Immature natural killer cell (primary cell): ENCODE data around the gene TRAM2. TPM values are rescaled to one million over a fixed set of nuclear protein-coding genes. Genes with fewer than 3 reads are reported as not detected.

Experiments
- DNase-seq, 3 donors: peaks; one replicate each; pipeline ENCODE4 v3.0.0; 2022; ENCODE audit warnings: mixed read lengths in 1 of 3
- H3K27ac Mint-ChIP-seq, 6 donors: one replicate each; pipeline ENCODE4 v1.8.0; 2020; ENCODE audit warnings: mixed read lengths in 6 of 6, mild to moderate bottlenecking in 5 of 6, inconsistent platforms in 4 of 6, moderate library complexity in 3 of 6
- H3K27me3 Mint-ChIP-seq, 3 donors: one replicate each; pipeline ENCODE4 v1.8.0; 2020 to 2021; ENCODE audit warnings: low read depth in 3 of 3, mild to moderate bottlenecking in 3 of 3, mixed read lengths in 3 of 3, moderate library complexity in 3 of 3, inconsistent platforms in 1 of 3
- H3K36me3 Mint-ChIP-seq, 3 donors: one replicate each; pipeline ENCODE4 v1.8.0; 2020; ENCODE audit warnings: mixed read lengths in 3 of 3, inconsistent platforms in 2 of 3, mild to moderate bottlenecking in 2 of 3
- H3K4me1 Mint-ChIP-seq, 2 donors: one replicate each; pipeline ENCODE4 v1.8.0; 2020; ENCODE audit warnings: inconsistent platforms in 2 of 2, mild to moderate bottlenecking in 2 of 2, mixed read lengths in 2 of 2, moderate library complexity in 1 of 2
- H3K4me3 Mint-ChIP-seq, 5 donors: one replicate each; pipeline ENCODE4 v1.8.0; 2020; ENCODE audit warnings: mild to moderate bottlenecking in 5 of 5, mixed read lengths in 5 of 5, inconsistent platforms in 3 of 5, moderate library complexity in 3 of 5
- H3K9me3 Mint-ChIP-seq, 6 donors: one replicate each; pipeline ENCODE4 v1.8.0; 2020; ENCODE audit warnings: mild to moderate bottlenecking in 6 of 6, mixed read lengths in 6 of 6, inconsistent platforms in 4 of 6, moderate library complexity in 3 of 6
- polyA plus RNA-seq, 3 donors: library from polyadenylated mRNA; unstranded; fragments of 300-500 nt; fragmentation: Illumina TruSeq; gene quantifications; one replicate each; pipeline ENCODE4 v1.2.3, GENCODE V29; 2021

Gene TRAM2
- polyA plus RNA-seq, 3 donors from 2014 or later = 1.7 to 7.0 (median 4.4) TPM

- peak overlapping the region in 1 of 6 donors; percentile 0 for H3K27ac Mint-ChIP-seq
Measured at GRCh38 chr6:52519618-52520017, 57.2 kb downstream of the TRAM2 start.

GRCh38 chr6:52518279-52518945, 58.4 kb downstream of the TRAM2 start:
- Mint-ChIP-seq H3K9me3 (no peaks in the 10 kb centered on the region), H3K27me3 (peaks cover 0 to 2% (median 0%) of the 10 kb centered on the region in 3 donors), H3K4me3 (no peak overlapping the region), H3K4me1 (peaks cover 10 to 31% of the 10 kb centered on the region in 2 donors), H3K36me3 (peaks cover 17 to 44% (median 28%) of the 10 kb centered on the region in 3 donors), H3K27ac (peak overlapping the region in 1 of 6 donors; percentile 42)
- no peak for DNase-seq

More at GRCh38 chr6:52519618-52520017, 57.2 kb downstream of the TRAM2 start:
- DNase-seq = no peak
- H3K9me3 Mint-ChIP-seq = no peaks in the 10 kb centered on the region
- no peak overlapping the region for H3K4me3 Mint-ChIP-seq
- H3K27me3 Mint-ChIP-seq = peaks cover 0 to 2% (median 0%) of the 10 kb centered on the region in 3 donors
- peaks cover 12 to 28% of the 10 kb centered on the region in 2 donors for H3K4me1 Mint-ChIP-seq
- peaks cover 14 to 35% (median 19%) of the 10 kb centered on the region in 3 donors for H3K36me3 Mint-ChIP-seq

- H3K36me3 Mint-ChIP-seq = peaks cover 17 to 49% (median 34%) of the 10 kb centered on the region in 3 donors
- peaks cover 0 to 2% (median 0%) of the 10 kb centered on the region in 3 donors for H3K27me3 Mint-ChIP-seq
- no peak overlapping the region for H3K27ac Mint-ChIP-seq
- H3K4me3 Mint-ChIP-seq = no peak overlapping the region
- DNase-seq = no peak
- peaks cover 8 to 25% of the 10 kb centered on the region in 2 donors for H3K4me1 Mint-ChIP-seq
- no peaks in the 10 kb centered on the region for H3K9me3 Mint-ChIP-seq
Measured at GRCh38 chr6:52517502-52518278, 59.2 kb downstream of the TRAM2 start.

GRCh38 chr6:52516943-52517342, 59.9 kb downstream of the TRAM2 start:
- peaks cover 18 to 54% (median 40%) of the 10 kb centered on the region in 3 donors for H3K36me3 Mint-ChIP-seq
- H3K4me3 Mint-ChIP-seq = no peak overlapping the region
- H3K4me1 Mint-ChIP-seq = peaks cover 3 to 17% of the 10 kb centered on the region in 2 donors
- H3K27ac Mint-ChIP-seq = no peak overlapping the region
- H3K27me3 Mint-ChIP-seq = peaks cover 0 to 2% (median 0%) of the 10 kb centered on the region in 3 donors
- no peaks in the 10 kb centered on the region for H3K9me3 Mint-ChIP-seq
- DNase-seq = no peak

GRCh38 chr6:52516269-52516668, 60.6 kb downstream of the TRAM2 start:
- H3K27me3 Mint-ChIP-seq = peaks cover 0 to 2% (median 0%) of the 10 kb centered on the region in 3 donors
- H3K4me3 Mint-ChIP-seq = no peak overlapping the region
- no peak for DNase-seq

GRCh38 chr6:52515219-52515960, 61.5 kb downstream of the TRAM2 start:
- DNase-seq = no peak
- Mint-ChIP-seq H3K4me1 (peaks cover 0 to 15% of the 10 kb centered on the region in 2 donors), H3K36me3 (peaks cover 21 to 64% (median 44%) of the 10 kb centered on the region in 3 donors), H3K27me3 (peaks cover 0 to 2% (median under 1%) of the 10 kb centered on the region in 3 donors), H3K4me3 (no peak overlapping the region), H3K27ac (no peak overlapping the region), H3K9me3 (no peaks in the 10 kb centered on the region)

More at GRCh38 chr6:52516269-52516668, 60.6 kb downstream of the TRAM2 start:
- Mint-ChIP-seq H3K4me1 (peaks cover 0 to 15% of the 10 kb centered on the region in 2 donors), H3K9me3 (no peaks in the 10 kb centered on the region), H3K27ac (peak overlapping the region in 1 of 6 donors; percentile 28), H3K36me3 (peaks cover 20 to 59% (median 44%) of the 10 kb centered on the region in 3 donors)

- H3K27ac Mint-ChIP-seq = no peak overlapping the region
- H3K36me3 Mint-ChIP-seq = peaks cover 24 to 63% (median 44%) of the 10 kb centered on the region in 3 donors
- H3K9me3 Mint-ChIP-seq = no peaks in the 10 kb centered on the region
- H3K4me1 Mint-ChIP-seq = peaks cover 0 to 15% of the 10 kb centered on the region in 2 donors
- peaks cover 0 to 2% (median 2%) of the 10 kb centered on the region in 3 donors for H3K27me3 Mint-ChIP-seq
- no peak overlapping the region for H3K4me3 Mint-ChIP-seq
- DNase-seq = no peak
Measured at GRCh38 chr6:52514514-52514913, 62.3 kb downstream of the TRAM2 start.

GRCh38 chr6:52513896-52514295, 63.0 kb downstream of the TRAM2 start:
- Mint-ChIP-seq H3K27ac (no peak overlapping the region), H3K27me3 (peaks cover 0 to 2% (median 2%) of the 10 kb centered on the region in 3 donors), H3K4me3 (no peak overlapping the region), H3K36me3 (peaks cover 27 to 66% (median 41%) of the 10 kb centered on the region in 3 donors), H3K4me1 (peaks cover 0 to 11% of the 10 kb centered on the region in 2 donors), H3K9me3 (no peaks in the 10 kb centered on the region)
- no peak for DNase-seq

- Mint-ChIP-seq H3K4me1 (peaks cover 0 to 8% of the 10 kb centered on the region in 2 donors), H3K4me3 (no peak overlapping the region), H3K27me3 (peaks cover 0 to 2% (median 2%) of the 10 kb centered on the region in 3 donors), H3K9me3 (no peaks in the 10 kb centered on the region), H3K27ac (peak overlapping the region in 1 of 6 donors; percentile 74), H3K36me3 (peaks cover 28 to 69% (median 41%) of the 10 kb centered on the region in 3 donors)
- DNase-seq = no peak
Measured at GRCh38 chr6:52513464-52513863, 63.4 kb downstream of the TRAM2 start.

GRCh38 chr6:52512199-52512598, 64.7 kb downstream of the TRAM2 start:
- Mint-ChIP-seq H3K36me3 (peaks cover 32 to 71% (median 45%) of the 10 kb centered on the region in 3 donors), H3K9me3 (no peaks in the 10 kb centered on the region), H3K4me3 (no peak overlapping the region), H3K27me3 (peaks cover 0 to 2% (median 2%) of the 10 kb centered on the region in 3 donors), H3K27ac (peak overlapping the region in 1 of 6 donors; percentile 53), H3K4me1 (peaks cover 0 to 4% of the 10 kb centered on the region in 2 donors)
- no peak for DNase-seq

GRCh38 chr6:52511572-52512151, 65.2 kb downstream of the TRAM2 start:
- peaks cover 0 to 4% of the 10 kb centered on the region in 2 donors for H3K4me1 Mint-ChIP-seq
- no peak overlapping the region for H3K4me3 Mint-ChIP-seq
- no peak for DNase-seq
- peaks cover 32 to 69% (median 45%) of the 10 kb centered on the region in 3 donors for H3K36me3 Mint-ChIP-seq
- H3K9me3 Mint-ChIP-seq = no peaks in the 10 kb centered on the region
- H3K27ac Mint-ChIP-seq = peak overlapping the region in 1 of 6 donors; percentile 53
- H3K27me3 Mint-ChIP-seq = peaks cover 0 to 2% (median 2%) of the 10 kb centered on the region in 3 donors

GRCh38 chr6:52511163-52511562, 65.7 kb downstream of the TRAM2 start:
- no peaks in the 10 kb centered on the region for H3K9me3 Mint-ChIP-seq
- peaks cover 37 to 70% (median 45%) of the 10 kb centered on the region in 3 donors for H3K36me3 Mint-ChIP-seq
- peaks cover 0 to 2% (median 2%) of the 10 kb centered on the region in 3 donors for H3K27me3 Mint-ChIP-seq
- H3K4me3 Mint-ChIP-seq = no peak overlapping the region
- peaks cover 0 to 4% of the 10 kb centered on the region in 2 donors for H3K4me1 Mint-ChIP-seq
- no peak for DNase-seq
- no peak overlapping the region for H3K27ac Mint-ChIP-seq

GRCh38 chr6:52510213-52510562, 66.7 kb downstream of the TRAM2 start:
- Mint-ChIP-seq H3K4me3 (no peak overlapping the region), H3K36me3 (peaks cover 30 to 62% (median 45%) of the 10 kb centered on the region in 3 donors), H3K9me3 (no peaks in the 10 kb centered on the region), H3K27me3 (peaks cover 0 to 4% (median 2%) of the 10 kb centered on the region in 3 donors), H3K4me1 (peaks cover under 1 to 5% of the 10 kb centered on the region in 2 donors), H3K27ac (peak overlapping the region in 1 of 6 donors; percentile 16)
- no peak for DNase-seq
